Heart left ventricle (tissue), 13 donors: ENCODE measurements around the gene RGS18.

ENCODE experiments used
- CTCF ChIP-seq, 12 donors: fragments of 200-600 bp; sonication (generic) in 4 of 12; IDR thresholded peaks; one replicate each; pipeline versions ENCODE4 v1.5.0 to v1.8.0; 2018 to 2022; ENCODE audit warnings: antibody characterized with exemption in 12 of 12, mild to moderate bottlenecking in 5 of 12
- POLR2A ChIP-seq, 2 donors: fragments of 450-650 bp; IDR thresholded peaks; one replicate each; pipeline ENCODE4 v1.6.1; 2017; ENCODE audit warnings: antibody characterized with exemption in 2 of 2, mild to moderate bottlenecking in 2 of 2, moderate library complexity in 2 of 2
- donor health status: ischemic (EF 13 %, LVEDD 7.1; RV severe dilation, severe dysfunction).
- donor health status: DM: no; HTN: yes; CAD: no.
- donor health status: DM: no; HTN: no; CAD: no.
- donor health status: ischemic (EF 25% LVEDD 6.9; RV normal size, moderate dysfunction).
- donor health status: ischemic (EF 25% LVEDD 5.7; RV mildly dilated, moderate dysfunction).
- donor health status: ischemic (EF 35%, LVEDD 5.7; RV mildly dilated, moderate dysfunction).
- donor health status: nonischemic (EF 11% LVEDD 7.7; RV severe dilation, severe dysfunction).
- donor health status: DM: yes; HTN: yes; CAD: no.
- donor health status: PGD.
- donor health status: ischemic (EF 29% LVEDD 5.4; RV normal size, mild dysfunction).
- donor health status: nonischemic (EF 23%, LVEDD 6.1; RV moderate dilation, normal function).

- TF ChIP-seq POLR2A (IDR thresholded peaks at IDR 0.05) (no peak), CTCF (IDR thresholded peaks at IDR 0.05) (no peak)
Measured at GRCh38 chr1:192158181-192158580, at the start of gene RGS18.
